Fibroblast of villous mesenchyme (primary cell): ENCODE data around the gene GRB10. TPM values are rescaled to one million over a fixed set of nuclear protein-coding genes. Genes with fewer than 3 reads are reported as not detected.

Experiments used
- DNase-seq: peaks from one replicate; pipeline ENCODE4 v3.0.0-alpha.2; 2010; ENCODE audit warnings: low read depth
- H3K4me3 ChIP-seq: 2 replicates; pipeline ENCODE4 v1.5.1; 2011; ENCODE audit warnings: low read depth, mild to moderate bottlenecking, low read length
- total RNA-seq: library from RNA; depleted of rRNA; stranded (reverse); fragments of >200 nt; gene quantifications from 2 replicates; pipeline ENCODE4 v1.2.3, GENCODE V29; 2012
- TF ChIP-seq, protein P1 (sequence below): IDR thresholded peaks from 2 replicates; pipeline ENCODE4 v1.5.1; 2012; ENCODE audit warnings: low read depth, mild to moderate bottlenecking, low read length; ENCODE audit not compliant: insufficient read depth

GRB10 gene
- total RNA-seq, 1 donor, result 23.3 TPM

DNA sequence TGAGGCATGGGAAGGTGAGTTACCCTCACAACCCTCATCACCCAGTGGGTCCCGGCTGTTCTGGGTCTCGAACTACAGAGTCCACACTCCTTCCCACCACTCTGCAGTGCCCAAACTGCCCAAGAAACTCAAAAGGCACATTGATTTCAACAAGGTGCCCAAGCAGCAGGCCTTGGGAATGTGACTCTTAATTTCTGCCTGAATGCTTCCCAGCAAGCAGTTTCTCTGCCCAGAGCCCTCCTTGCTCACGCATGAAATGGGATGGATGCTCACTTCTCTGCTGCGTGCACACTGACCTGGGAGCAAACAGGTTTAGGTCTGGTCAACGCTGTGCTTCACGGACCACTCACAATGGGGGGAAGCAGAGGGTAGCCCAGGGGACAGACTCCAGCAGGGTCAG is 77.9 kb downstream of the GRB10 start:
- DNase-seq, result no peak
- no peak overlapping the region for H3K4me3 ChIP-seq
- TF ChIP-seq, protein P1, sequence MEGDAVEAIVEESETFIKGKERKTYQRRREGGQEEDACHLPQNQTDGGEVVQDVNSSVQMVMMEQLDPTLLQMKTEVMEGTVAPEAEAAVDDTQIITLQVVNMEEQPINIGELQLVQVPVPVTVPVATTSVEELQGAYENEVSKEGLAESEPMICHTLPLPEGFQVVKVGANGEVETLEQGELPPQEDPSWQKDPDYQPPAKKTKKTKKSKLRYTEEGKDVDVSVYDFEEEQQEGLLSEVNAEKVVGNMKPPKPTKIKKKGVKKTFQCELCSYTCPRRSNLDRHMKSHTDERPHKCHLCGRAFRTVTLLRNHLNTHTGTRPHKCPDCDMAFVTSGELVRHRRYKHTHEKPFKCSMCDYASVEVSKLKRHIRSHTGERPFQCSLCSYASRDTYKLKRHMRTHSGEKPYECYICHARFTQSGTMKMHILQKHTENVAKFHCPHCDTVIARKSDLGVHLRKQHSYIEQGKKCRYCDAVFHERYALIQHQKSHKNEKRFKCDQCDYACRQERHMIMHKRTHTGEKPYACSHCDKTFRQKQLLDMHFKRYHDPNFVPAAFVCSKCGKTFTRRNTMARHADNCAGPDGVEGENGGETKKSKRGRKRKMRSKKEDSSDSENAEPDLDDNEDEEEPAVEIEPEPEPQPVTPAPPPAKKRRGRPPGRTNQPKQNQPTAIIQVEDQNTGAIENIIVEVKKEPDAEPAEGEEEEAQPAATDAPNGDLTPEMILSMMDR, result no peak

DNA sequence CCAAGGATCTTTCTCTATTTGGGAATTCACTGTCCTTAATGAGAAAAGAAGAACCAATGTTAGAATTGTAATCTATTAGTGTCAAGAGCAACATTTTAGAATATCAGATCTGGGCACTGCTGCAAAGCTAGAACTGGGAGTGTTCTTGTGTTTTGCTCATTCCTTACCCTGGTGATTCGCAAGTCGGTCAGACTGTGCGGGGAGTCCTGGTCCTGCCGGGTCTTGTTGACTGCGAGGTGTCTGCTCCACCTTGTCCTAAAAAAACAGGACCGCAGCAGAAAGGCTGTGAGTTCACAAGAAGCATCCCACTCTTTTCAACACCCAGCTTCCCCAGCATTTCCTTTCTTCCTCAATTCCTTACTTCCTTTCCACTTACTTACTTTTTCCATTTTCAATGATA is 79.0 kb downstream of the GRB10 start:
- no peak overlapping the region for H3K4me3 ChIP-seq
- no peak for DNase-seq
- TF ChIP-seq, protein P1, result no peak

DNA sequence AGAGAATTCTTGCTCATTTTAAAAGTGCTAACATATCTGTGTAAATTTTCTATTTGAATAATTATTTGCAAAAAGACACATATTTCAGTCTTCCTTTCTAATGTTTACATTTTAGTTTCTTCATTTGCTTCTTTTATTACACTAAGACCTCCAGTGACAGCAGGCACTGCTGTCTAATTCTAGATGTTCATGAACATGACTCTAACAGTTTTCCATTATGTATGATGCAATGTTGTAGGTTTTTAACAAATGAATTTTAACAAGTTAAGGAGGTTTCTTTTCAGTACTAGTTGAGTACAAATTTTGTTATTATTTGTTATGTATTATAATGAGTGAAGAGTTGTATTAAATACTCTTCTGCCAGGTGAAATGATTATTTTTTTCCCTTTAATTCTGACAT is 83.6 kb downstream of the GRB10 start:
- DNase-seq, result no peak
- TF ChIP-seq, protein P1, result no peak
- H3K4me3 ChIP-seq, result no peak overlapping the region

DNA sequence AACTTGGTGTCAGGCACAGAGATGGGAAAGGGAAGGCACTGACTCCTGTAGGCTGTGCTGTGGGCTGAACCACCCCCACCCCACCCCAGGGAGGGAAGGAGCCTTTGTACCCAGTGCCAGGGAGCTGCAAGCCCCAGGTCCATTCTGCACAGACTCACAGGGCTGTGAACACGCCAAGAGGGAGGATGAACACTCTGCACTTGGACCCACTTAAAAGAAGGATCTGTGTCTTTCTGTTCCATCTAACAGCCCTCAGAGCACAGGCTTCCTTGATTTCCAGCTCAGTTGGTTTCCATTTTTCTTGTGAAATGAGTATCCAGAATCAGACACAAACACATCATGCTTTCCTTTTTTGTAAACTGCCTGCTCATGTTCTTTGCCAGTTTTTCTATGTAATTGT is 84.9 kb downstream of the GRB10 start:
- TF ChIP-seq, protein P1, result no peak
- DNase-seq, result no peak
- H3K4me3 ChIP-seq, result no peak overlapping the region

DNA sequence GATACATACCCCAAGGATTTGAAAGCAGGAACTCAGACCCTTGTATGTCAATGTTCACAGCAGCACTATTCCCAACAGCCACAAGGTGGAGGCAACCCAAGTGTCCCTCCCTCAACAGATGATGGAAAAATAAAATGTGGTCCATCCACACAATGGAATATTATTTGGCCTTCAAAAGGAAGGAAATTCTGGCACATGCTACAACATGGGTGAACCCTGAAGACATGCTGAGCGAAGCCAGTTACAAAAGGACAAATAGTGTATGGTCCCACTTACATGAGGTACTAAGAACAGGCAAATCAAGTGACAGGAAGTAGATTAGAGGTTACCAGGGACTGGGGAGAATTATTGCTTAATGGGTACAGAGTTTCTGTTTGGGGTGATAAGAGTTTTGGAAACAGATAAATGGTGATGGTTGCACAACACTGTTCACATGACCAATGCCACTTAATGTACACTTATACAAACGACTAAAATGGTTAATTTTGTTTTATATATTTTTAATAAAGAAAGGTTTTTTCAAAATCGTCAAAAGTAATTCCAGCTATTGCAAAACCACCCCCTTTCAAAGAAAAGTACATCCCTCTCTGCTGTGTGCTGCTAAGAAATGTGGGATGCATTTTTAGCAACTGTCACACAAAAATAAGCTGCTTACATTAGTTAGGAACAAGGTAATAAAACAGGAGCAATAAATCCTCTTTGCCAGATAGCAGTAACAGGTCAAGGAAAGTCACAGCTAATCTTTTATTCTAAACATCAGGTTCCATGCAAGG is 85.7 kb downstream of the GRB10 start:
- peak; percentile 54 for DNase-seq
- TF ChIP-seq, protein P1, result peak; percentile 57
- no peak overlapping the region for H3K4me3 ChIP-seq

DNA sequence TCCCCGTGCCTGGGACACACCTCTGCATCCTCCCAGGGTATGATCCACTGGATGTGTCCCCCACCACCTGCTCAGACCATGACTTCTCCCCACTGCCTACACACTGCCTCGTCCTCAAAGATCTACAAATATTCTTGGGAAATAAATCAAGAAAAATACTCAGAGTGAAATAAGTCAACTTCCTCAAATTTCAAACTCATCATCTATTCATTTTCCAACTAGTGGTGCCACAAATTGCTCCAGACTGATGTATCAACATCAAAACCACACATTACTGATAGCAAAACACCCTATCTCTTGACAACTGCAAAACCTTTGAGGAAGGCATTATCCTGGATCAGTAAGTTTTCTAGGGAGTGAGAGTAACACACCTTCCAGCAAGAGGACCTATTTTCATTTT is 87.7 kb downstream of the GRB10 start:
- H3K4me3 ChIP-seq, result no peak overlapping the region
- TF ChIP-seq, protein P1, result no peak
- DNase-seq, result no peak

DNA sequence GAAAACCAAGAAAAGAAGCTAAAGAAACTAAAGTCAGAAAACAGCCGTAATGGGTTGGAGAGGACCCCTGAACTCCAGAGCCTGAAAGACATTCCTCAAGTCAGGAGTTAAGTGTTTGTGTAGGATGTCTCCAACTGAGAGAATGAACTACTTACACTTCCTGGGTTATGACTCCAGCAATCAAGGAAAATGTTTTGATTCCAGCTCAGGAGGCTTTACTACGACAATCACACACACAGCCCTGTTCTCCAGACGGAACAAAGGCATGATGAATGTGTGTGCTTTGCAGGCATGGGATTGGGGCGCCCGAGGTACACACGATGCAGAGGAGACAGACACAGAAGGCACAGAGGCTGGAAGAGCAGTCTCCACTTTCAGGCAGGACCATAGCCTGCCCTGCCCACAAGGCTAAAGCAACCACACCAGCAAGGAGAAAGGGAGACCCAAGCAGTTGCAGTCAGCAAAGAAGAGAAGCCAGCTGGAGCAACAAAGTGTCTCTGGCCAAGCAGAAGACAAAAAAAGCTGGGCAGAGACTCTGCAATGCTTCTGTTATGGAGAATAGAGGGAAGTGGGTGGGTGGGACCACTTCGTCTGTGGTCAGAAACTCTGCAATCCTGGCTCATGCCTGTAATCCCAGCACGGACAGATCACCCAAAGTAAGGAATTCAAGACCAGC is 89.1 kb downstream of the GRB10 start:
- TF ChIP-seq, protein P1, result no peak
- no peak overlapping the region for H3K4me3 ChIP-seq
- no peak for DNase-seq
